Adrenal gland (tissue), 5 donors: ENCODE data around the gene YOD1.

Experiments used
- POLR2A ChIP-seq, 2 donors: fragments of 450-650 bp; IDR thresholded peaks; one replicate each; pipeline ENCODE4 v1.6.1; 2017; ENCODE audit warnings: antibody characterized with exemption in 2 of 2, mild to moderate bottlenecking in 2 of 2, moderate library complexity in 1 of 2
- TF ChIP-seq, protein P1 (sequence below), 6 experiments: fragments of 450-650 bp in 4 of 6; fragments of 200-600 bp in 2 of 6; sonication (generic) in 1 of 6; IDR thresholded peaks; 1 replicate in 5 of 6; 2 replicates in 1 of 6; pipeline versions ENCODE4 v1.5.1 to v1.8.0; 2016 to 2021; ENCODE audit warnings: antibody characterized with exemption in 6 of 6, mild to moderate bottlenecking in 2 of 6, moderate library complexity in 1 of 6
- donor health status: DM: no; HTN: no; CAD: no.

DNA sequence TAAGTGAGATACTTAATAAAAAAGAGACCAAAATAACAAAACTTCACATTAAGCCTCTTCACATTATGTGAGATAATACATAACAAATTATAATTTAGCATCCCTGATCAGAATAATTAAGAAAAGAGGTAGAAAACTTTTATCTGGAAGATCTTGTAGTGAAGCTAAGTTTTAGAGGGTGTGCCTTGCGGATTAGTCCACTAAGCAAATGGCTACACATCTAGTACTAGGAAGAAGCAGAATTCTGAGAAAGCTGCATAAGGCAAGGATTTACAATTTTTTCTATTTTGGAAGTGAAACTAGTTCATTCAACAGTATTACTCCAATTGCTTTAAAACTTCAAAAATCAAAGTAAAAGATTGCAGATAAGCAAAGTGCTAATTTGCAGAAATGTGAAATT is 3.5 kb downstream of the YOD1 start:
- no peak for TF ChIP-seq POLR2A (IDR thresholded peaks at IDR 0.05)
- TF ChIP-seq, protein P1, sequence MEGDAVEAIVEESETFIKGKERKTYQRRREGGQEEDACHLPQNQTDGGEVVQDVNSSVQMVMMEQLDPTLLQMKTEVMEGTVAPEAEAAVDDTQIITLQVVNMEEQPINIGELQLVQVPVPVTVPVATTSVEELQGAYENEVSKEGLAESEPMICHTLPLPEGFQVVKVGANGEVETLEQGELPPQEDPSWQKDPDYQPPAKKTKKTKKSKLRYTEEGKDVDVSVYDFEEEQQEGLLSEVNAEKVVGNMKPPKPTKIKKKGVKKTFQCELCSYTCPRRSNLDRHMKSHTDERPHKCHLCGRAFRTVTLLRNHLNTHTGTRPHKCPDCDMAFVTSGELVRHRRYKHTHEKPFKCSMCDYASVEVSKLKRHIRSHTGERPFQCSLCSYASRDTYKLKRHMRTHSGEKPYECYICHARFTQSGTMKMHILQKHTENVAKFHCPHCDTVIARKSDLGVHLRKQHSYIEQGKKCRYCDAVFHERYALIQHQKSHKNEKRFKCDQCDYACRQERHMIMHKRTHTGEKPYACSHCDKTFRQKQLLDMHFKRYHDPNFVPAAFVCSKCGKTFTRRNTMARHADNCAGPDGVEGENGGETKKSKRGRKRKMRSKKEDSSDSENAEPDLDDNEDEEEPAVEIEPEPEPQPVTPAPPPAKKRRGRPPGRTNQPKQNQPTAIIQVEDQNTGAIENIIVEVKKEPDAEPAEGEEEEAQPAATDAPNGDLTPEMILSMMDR (IDR thresholded peaks at IDR 0.05), result no peak
